Activated CD8-positive, alpha-beta memory T cell treated with anti-CD3 and anti-CD28 coated beads for 24 hours (primary cell): ENCODE measurements around the gene CPD.

Experiments
- DNase-seq: peaks from one replicate; pipeline ENCODE4 v3.0.0-alpha.2; 2020

CPD gene

DNA sequence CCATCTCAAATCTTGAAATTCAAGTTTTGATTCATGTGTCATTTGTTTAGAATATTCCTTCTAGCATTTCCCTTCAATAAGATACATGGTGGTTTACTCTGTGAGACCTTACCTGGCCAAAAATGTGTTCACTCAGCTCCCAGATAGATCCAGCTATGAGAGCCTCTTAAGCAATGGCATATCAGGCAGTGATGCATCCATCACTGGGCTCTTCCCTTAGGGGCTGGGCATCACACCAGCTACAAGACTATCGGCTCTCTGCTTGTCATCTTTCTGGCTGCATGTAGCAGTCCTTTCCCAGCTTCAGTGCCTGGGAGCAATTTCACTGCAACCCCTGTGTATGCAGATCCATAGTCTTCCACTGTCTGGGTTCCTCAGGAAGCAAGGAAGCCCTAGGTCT lies 139.1 kb downstream of the CPD start:
- no peak for DNase-seq

- DNase-seq = no peak
These were observed 140.4 kb downstream of the CPD start for GRCh38 chr17:30519166-30519565.
